Activated CD4-positive, alpha-beta T cell treated with anti-CD3 and anti-CD28 coated beads, Interleukin-2, amount 50 U/mL, for 24 hours (primary cell): Measurements from ENCODE around the gene CRYAB.
"Not testable (repeated sequence)": the region's sequence is repeated elsewhere in the genome, so short reads cannot be mapped to it uniquely, and the experiment has no call there.

Experiments used
- DNase-seq, 2 donors: peaks; one replicate each; pipeline ENCODE4 v3.0.0-alpha.2; 2020; ENCODE audit warnings: low read depth in 1 of 2, low spot score in 1 of 2

The CRYAB gene

DNA sequence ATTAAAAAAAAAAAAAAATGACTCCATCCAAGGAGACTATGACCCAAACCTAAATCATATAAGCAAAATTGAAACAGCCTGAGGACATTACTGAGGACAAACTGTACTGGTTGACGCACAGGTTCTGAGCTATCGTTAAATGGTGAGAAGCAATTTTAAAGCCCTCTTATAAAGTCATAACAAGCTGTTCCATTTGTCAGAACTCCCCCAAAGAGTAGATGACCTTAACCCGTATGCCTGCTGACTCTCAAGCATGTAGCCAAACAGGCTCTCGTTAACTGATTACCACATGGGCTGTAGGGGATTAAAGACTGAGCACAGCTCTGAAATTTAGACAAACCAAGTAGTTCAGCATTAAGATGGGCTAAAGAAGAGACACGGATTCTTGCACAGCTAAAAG is 2.2 kb downstream of the CRYAB start:
- DNase-seq = no peak

DNA sequence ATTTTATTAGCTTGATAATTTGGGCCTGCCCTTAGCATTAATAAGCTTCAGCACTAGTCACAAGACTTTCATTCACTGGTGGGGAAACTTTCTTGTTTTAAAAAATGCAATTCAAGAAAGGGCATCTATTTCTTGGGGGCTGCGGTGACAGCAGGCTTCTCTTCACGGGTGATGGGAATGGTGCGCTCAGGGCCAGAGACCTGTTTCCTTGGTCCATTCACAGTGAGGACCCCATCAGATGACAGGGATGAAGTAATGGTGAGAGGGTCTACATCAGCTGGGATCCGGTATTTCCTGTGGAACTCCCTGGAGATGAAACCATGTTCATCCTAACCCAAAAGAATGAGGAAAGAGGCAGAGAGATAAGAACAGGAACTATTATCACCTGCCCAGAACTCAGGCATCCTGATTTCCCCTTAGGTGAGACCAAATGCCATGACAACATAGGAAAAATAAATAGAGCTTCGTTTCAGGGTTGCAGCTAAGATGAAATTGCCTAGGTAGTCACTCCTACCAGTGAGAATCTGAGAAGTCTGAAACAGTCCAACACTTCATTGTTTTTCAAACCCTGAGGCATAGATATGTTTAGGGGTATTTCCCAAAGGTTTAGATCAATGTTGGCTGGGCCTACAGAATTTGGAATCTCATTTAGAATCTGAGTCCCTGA is 2.8 kb downstream of the CRYAB start:
- no peak for DNase-seq

DNA sequence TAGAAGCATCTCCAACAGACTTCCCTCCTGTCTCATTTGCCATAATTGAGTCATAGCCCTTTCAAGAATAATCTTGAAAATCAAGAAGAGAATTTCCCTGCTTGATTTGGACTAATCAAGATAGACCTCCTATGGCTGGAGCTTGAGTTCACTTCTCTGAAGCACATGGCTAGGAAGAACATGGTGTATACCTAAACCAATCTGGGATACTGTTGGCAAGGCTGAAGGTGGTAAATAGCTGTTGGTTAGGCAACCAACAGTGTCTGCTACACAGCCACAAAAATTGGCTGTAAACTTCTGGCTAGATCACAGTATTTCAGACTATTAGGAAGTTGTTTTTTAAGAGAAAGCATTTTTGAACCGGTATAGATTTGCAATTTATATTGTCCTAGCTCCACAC is 4.9 kb downstream of the CRYAB start:
- DNase-seq = no peak

DNA sequence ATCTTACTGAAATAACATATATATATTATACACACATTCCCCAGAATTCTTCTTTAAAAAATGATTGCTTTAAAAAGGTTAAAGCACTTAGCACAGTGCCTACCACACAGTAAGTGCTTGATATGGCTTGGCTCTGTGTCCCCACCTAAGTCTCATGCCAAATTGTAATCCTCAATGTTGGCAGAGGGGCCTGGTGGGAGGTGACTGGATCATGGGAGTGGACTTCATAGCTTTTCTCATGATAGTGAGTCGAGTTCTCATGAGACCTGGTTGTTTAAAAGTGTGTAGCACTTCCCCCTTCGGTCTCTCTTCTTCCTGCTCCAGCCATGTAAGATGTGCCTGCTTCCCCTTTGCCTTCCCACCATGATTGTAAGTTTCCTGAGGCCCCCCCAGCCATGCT is 6.2 kb downstream of the CRYAB start:
- DNase-seq = no peak

DNA sequence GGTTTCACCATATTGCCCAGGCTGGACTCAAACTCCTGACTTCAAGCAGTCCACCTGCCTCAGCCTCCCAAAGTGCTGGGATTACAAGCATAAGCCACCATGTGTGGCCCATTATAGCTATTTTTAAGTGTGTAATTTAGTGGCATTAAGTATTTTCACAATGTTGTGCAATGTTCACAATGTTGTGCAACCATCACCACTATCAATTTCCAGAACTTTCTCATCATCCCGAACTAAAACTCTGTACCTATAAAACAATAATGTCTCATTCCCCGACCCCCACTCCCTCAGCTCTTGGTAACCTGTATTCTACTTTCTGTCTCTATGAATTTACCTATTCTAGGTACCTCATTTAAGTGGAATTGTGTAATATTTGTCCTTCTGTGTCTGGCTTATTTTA is 24.7 kb downstream of the CRYAB start:
- DNase-seq = no peak

DNA sequence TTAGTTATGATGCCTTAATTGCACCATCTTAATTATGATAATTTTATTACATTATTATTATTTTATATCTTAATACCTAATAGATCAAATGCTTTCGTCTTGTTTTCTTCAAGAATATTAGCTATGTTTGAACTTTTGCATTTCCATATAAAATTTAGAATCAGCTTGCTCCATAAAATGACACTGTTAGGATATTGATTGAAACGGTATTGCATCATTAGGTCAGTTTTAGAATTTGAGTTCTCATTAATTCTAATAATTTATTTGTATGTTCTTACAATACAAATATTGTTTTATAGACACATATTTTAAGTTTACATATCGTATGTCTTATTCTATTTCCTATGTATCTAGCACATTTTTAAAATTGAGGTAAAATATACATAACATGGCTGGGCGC is 25.5 kb downstream of the CRYAB start:
- no peak for DNase-seq

DNA sequence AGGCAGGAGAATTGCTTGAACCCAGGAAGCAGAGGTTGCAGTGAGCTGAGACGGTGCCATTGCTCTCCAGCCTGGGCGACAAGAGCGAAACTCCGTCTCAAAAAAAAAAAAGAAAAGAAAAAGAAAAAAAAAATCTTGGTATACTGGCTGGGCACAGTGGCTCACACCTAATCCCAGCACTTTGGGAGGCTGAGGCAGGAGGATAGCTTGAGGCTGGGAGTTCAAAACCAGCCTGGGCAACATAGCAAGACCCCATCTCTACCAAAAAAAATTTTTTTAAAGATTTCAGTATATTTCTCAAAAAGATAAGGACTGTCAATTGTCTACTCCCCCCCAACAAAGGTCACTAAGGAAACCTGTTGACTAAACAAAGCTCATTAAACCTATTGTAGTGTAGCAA is 26.5 kb downstream of the CRYAB start:
- not testable (repeated sequence) for DNase-seq

DNA sequence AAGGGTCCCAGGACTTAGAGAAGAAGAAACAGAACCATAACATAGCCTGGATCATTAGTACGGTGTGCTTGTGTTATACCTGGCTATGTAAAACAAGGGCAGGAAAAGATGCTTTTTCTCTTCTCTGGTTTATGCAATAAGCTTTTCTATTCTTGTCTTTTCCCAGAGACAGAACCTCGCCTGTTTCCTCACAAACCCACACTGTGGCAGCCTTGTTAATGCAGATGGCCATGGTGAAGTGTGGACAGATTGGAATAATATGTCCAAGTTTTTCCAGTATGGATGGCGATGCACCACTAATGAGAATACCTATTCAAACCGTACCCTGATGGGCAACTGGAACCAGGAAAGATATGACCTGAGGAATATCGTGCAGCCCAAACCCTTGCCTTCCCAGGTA is 29.4 kb downstream of the CRYAB start:
- no peak for DNase-seq

DNA sequence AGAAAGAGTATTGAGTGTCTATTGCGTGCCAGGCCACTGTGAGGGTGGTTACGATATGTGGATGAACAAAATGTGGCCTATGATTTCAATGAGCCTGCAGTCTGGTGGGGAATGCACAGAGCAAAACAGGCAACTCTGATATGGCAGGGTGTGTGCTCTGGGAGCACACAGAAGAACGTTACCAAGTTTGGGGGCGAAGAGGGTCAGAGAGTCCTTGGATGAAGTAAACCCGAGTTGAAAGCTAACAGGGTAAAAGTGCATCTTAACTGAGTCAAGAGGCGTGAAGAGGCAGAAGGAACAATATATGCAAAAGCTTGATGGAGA is 32.0 kb downstream of the CRYAB start:
- no peak for DNase-seq

DNA sequence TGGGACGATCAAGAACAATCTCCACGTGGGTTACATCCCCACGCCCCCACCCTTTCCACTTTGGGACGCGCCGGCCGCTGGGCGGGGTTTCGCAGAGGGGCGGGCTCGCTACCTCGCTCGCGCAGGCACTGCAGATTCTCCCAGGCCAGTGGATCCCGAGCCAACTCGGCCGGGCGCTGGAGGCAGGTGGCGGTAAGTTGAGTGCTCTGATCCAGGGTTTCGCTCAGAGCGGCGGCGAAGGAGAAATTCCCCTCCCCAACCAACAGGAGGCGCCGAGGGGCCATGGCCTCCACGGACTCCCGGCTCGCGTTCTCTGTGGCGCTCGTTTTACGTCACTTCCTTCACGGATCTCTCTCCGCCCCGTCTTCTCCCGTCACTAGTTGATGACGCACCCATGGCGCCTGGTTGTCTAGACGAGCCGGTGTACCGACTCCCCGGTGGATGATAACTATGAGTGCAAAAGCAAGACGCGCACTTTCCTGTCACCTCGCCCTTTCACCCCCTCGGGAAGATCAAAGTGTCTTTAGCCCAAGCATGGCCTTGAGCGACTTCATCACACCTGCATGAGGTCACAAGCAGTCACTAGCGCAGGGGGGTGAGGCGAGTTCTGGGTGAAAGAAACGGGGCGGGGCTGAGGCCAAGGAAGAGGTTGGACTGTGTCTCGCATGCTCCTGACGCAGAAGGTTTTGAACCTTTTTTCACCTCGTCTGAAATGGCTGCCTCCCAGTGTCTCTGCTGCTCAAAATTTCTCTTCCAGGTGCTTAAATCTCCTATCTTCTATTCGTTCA is 32.5 kb downstream of the CRYAB start, which contains the start of the genes CFAP68 and FDXACB1:
Gene CFAP68 (plus strand): TSS at position 693 of the 788 bp plus-strand sequence. CDS start 20 bp downstream, at position 713.
Gene FDXACB1 (minus strand): TSS at position 317 of the 788 bp plus-strand sequence. CDS start 33 bp downstream, at position 284.
- DNase-seq = peak; percentile 92 to 94

DNA sequence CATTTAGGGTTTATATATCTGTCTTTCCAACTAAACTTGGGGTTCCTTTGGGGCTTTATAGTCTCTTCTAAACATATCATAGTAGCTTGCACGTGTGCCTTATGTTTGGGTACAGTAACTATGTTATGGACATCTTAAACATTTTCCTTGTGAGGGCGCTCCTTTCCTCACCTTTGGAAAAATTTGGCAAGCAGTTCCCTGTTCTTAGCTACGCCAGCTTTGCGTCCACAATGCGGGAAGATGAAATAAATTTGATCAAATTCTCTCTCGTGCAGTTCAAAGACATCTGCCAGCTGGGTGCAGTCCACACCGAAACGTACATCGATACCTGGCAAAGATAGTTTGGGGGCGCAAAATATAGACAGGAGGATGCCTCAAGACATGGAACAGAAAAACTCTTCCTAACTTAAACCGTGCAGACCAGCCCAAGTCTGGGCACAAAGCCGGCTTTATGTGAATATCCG is 33.2 kb downstream of the CRYAB start:
- no peak for DNase-seq

DNA sequence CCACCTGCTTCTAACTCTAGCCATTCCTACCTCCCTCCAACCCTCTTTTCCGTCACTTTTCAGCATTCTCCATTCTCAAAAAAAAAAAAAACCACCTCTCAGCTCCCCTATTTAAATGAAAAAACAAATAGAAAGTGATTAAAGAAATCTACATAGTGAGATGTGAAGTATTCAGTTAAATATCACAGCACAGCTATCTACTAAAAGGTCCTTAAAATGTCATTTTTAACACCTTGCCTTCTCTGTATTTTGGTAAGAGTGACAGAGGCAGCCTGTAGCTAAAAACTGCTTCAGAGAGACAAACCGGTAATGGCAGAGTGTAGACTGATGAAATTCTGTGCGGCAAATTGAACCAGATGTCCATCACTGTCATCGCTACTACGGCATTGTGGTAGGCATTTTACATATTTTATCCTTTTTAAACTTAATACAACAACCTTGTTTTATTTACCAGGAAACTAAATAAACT is 39.8 kb downstream of the CRYAB start:
- no peak for DNase-seq

DNA sequence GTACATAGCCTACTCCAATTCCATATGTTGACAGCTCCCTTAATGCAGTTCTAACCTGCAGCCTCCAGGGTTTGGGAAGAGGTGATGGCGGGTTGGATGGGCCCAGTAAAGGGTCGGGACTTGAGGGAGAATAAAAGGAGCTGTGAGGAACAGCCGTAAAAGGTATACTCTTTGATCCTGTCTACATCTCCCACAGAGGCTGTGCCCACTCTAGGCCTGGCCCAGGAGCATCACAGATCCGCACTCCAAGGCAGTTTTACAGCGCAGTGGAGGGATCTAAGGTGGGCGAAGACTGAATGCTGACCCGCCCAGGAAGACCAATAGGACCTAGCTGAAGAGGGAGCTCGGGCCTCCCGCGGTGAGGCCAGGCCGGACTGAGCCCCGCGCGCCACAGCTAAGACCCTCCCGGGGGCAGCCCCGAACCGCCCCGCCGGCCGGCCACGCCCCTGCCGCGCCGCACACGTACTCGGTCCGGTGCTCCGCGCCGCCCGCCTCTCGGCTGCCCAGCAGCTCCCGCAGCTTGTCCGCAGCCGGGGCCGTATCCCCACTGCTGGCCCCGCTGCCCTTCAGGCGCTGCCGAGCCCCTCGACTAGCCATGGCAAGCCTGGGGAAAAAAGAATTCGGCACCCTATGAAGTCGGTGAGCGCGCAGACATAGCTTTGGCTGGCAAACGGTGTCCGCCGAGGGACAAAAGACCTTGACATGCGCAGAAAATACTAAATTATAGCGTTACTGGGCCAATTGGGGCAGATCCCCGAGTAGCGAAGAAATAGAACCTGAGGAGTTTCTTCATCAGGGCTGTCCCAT is 40.5 kb downstream of the CRYAB start, which contains the start of gene ALG9:
Gene ALG9 (minus strand): TSS at position 696 of the 807 bp plus-strand sequence. CDS start 99 bp downstream, at position 597.
- DNase-seq = peak; percentile 86 to 88

DNA sequence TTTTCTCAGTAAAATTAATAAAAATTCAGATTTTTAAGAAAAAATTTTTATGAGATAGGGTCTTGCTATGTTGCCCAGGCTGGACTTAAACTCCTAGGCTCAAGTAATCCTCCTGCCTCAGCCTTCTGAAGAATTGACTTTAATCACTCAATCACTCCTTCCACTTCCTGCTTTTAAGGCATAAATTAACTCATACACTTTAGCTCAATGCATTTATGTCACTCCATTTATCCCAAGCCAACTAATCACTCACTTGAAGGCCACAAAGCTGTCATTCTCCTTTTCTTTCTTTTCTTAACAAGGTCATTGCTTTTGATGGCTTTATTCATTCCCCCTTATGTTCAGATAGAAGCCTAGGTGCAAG is 41.1 kb downstream of the CRYAB start:
- no peak for DNase-seq

DNA sequence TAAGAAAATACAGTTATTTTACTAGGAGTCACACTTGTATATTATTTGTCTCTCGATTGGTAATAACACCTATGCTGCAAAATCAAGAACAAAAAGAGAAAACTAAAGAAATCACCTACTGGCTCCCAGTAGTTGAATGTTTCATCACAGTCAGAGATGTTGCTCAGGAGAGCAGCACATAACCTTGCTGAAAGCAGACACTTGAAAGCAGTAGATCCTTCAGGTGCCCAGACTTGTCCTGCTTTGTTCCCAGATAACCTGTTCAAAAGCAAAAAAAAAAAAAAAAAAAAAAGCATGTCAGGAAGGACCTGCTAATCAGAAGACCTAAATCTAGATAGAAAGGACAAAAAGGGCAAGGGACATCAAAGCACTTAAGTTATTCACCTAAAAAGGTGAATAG is 41.5 kb downstream of the CRYAB start:
- DNase-seq = no peak

DNA sequence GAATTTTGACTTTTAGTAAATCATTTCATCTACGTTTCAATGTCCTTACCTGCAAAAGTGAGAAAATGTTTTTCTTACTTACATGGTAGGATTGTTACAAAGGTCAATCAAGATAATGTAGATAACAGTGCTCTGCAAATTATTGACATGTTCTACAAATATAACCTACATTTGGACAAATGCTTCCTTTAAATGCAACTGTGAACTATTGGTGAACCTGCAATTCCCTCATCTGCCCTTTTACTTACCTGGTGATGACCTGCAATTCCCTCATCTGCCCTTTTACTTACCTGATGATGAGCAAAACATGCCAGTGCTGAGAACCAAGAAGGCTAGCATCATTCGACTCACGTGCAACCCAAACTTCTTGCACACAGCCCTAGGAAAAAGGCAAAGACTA is 51.3 kb downstream of the CRYAB start:
- DNase-seq = no peak
